K562 (cell line): ENCODE measurements around the gene LBH.

Experiments used
- IRF9 ChIP-seq: fragments of 450-650 bp; IDR thresholded peaks from 2 replicates; pipeline ENCODE4 v1.6.1; 2016; ENCODE audit warnings: missing biosample characterization, missing genetic modification characterization
- SP2 ChIP-seq: IDR thresholded peaks from 2 replicates; pipeline ENCODE4 v1.6.1; 2011; ENCODE audit warnings: mild to moderate bottlenecking, low read depth, low read length, moderate library complexity; ENCODE audit not compliant: poor library complexity, severe bottlenecking; ENCODE audit errors: extremely low read depth
- ZNF143 ChIP-seq: sonication (generic); formaldehyde crosslinking; IDR thresholded peaks from 2 replicates; pipeline ENCODE4 v1.9.0; 2022; ENCODE audit warnings: mild to moderate bottlenecking, missing genetic modification reagents
- ZNF274 ChIP-seq: IDR thresholded peaks from 2 replicates; pipeline ENCODE4 v1.6.1; 2011; ENCODE audit warnings: low read depth, mild to moderate bottlenecking, low read length, moderate library complexity, borderline replicate concordance
- ZNF77 ChIP-seq: fragments of 250-450 bp; sonication (Bioruptor Pico); IDR thresholded peaks from 2 replicates; pipeline ENCODE4 v1.5.0; 2020
- TF ChIP-seq, protein P1 (sequence below): sonication (generic); formaldehyde crosslinking; IDR thresholded peaks from 2 replicates; pipeline ENCODE4 v1.8.0; 2022; ENCODE audit warnings: mild to moderate bottlenecking, low read depth, missing genetic modification reagents

GRCh38 chr2:30300122-30300455 lies 68.8 kb downstream of the LBH start:
- no peak for TF ChIP-seq ZNF143 (CRISPR knock-in tag)
- no peak for TF ChIP-seq SP2
- no peak for TF ChIP-seq ZNF77 (CRISPR knock-in tag)
- no peak for TF ChIP-seq IRF9
- no peak for TF ChIP-seq ZNF274
- TF ChIP-seq, protein P1, sequence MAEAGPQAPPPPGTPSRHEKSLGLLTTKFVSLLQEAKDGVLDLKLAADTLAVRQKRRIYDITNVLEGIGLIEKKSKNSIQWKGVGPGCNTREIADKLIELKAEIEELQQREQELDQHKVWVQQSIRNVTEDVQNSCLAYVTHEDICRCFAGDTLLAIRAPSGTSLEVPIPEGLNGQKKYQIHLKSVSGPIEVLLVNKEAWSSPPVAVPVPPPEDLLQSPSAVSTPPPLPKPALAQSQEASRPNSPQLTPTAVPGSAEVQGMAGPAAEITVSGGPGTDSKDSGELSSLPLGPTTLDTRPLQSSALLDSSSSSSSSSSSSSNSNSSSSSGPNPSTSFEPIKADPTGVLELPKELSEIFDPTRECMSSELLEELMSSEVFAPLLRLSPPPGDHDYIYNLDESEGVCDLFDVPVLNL (CRISPR knock-in tag): no peak
